GM06990 (cell line): ENCODE measurements around the gene DDAH1.

Experiments used
- DNase-seq: peaks from one replicate; pipeline ENCODE4 v3.0.0-alpha.2; 2011; ENCODE audit not compliant: insufficient read length; ENCODE audit errors: extremely low read depth
- H3K27me3 ChIP-seq: replicated peaks from 2 replicates; pipeline ENCODE4 v1.6.0; 2011; ENCODE audit warnings: low read length; ENCODE audit not compliant: control insufficient read depth, insufficient read depth
- H3K36me3 ChIP-seq: 2 replicates; pipeline ENCODE4 v1.5.1; 2011; ENCODE audit warnings: low read length; ENCODE audit not compliant: control insufficient read depth, insufficient read depth
- H3K4me3 ChIP-seq: replicated peaks from 2 replicates; pipeline ENCODE4 v1.5.1; 2011; ENCODE audit warnings: low read depth, mild to moderate bottlenecking, control low read depth, low read length
- TF ChIP-seq, protein P1 (sequence below): IDR thresholded peaks from 2 replicates; pipeline ENCODE4 v1.5.1; 2011; ENCODE audit warnings: low read length, control low read depth, mild to moderate bottlenecking, inconsistent platforms; ENCODE audit not compliant: insufficient read depth, poor library complexity, severe bottlenecking

DDAH1 gene

DNA sequence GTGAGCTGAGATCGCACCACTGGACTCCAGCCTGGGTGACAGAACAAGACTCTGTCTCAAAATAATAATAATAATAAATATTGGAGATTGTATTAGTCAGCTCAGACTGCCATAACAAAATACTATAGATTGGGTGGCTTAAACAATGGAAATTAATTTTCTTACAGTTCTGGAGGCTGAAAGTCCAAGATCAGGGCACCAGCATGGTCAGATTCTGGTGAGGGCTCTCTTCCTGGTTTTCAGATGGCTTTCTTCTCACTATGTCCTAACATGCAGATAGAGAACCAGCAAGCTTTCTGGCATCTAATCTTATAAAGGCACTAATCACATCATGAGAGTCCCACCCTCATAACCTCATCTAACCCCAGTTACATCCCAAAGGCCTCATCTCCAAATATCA, 23.2 kb upstream of the DDAH1 start:
- no peak for DNase-seq
- TF ChIP-seq, protein P1, sequence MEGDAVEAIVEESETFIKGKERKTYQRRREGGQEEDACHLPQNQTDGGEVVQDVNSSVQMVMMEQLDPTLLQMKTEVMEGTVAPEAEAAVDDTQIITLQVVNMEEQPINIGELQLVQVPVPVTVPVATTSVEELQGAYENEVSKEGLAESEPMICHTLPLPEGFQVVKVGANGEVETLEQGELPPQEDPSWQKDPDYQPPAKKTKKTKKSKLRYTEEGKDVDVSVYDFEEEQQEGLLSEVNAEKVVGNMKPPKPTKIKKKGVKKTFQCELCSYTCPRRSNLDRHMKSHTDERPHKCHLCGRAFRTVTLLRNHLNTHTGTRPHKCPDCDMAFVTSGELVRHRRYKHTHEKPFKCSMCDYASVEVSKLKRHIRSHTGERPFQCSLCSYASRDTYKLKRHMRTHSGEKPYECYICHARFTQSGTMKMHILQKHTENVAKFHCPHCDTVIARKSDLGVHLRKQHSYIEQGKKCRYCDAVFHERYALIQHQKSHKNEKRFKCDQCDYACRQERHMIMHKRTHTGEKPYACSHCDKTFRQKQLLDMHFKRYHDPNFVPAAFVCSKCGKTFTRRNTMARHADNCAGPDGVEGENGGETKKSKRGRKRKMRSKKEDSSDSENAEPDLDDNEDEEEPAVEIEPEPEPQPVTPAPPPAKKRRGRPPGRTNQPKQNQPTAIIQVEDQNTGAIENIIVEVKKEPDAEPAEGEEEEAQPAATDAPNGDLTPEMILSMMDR = no peak
- no peaks in the 10 kb centered on the region for H3K36me3 ChIP-seq

DNA sequence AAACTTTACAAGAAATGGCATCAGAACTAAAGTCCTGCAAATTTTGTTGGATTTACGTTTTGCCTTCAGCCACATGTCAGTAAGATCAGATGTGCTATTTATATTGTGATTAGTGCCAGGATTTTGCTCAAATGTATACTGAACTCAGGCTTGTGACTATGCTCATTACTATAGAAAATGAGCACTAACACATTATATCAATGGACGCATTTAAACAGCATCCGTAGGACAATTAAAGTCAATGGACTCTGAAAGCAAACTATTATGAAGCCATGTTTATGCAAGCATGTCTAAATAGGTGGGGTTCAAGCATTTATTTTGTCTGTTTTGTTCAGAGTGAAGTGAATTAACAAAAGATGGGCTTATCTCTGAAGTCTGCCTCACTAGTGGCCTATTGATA, 20.6 kb upstream of the DDAH1 start:
- Histone ChIP-seq H3K4me3 (no peak overlapping the region), H3K27me3 (no peaks in the 10 kb centered on the region), H3K36me3 (no peaks in the 10 kb centered on the region)
- TF ChIP-seq, protein P1 = no peak
- no peak for DNase-seq

More for the DNA sequence above, 23.2 kb upstream of the DDAH1 start:
- no peaks in the 10 kb centered on the region for H3K27me3 ChIP-seq
- H3K4me3 ChIP-seq = no peak overlapping the region

DNA sequence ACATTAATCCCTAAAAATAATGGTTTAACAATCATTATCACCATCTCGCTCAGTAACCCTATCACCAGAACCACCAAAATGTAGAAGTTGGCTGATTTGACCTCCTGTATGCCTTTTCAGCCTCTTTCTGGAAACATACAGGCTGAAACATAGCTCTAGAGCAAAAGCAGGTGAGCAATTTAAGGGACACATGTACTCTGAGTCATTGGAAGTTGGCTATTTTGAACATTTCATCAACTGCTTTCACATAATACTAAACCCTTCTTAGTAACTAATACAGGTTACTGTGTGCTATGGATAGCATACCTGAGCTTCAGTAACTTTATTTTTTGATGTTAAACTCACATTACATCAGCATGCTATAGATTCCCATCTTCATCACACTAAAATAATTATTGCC, 19.8 kb upstream of the DDAH1 start:
- no peaks in the 10 kb centered on the region for H3K36me3 ChIP-seq
- no peaks in the 10 kb centered on the region for H3K27me3 ChIP-seq
- H3K4me3 ChIP-seq = no peak overlapping the region
- no peak for DNase-seq
- TF ChIP-seq, protein P1 = no peak

DNA sequence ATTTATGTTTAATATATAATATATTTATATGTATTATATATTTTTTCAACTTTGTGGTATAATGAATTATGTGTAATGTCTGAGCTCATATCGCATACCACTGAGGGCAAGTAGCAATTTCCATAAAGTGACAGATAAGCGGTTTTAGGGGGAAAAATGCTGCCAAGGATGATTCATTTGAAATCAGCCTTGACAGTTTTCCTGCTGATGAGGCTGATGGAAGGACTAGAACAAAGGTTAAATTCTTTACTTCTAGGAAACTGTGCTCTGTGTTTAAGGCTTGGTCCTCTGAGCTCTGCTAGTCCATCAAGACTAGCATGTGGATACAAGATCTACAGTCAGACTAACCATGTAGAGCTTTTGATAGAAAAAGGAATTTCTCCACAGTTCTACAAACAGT, 19.3 kb upstream of the DDAH1 start:
- TF ChIP-seq, protein P1 = no peak
- Histone ChIP-seq H3K36me3 (no peaks in the 10 kb centered on the region), H3K4me3 (no peak overlapping the region), H3K27me3 (no peaks in the 10 kb centered on the region)
- no peak for DNase-seq

DNA sequence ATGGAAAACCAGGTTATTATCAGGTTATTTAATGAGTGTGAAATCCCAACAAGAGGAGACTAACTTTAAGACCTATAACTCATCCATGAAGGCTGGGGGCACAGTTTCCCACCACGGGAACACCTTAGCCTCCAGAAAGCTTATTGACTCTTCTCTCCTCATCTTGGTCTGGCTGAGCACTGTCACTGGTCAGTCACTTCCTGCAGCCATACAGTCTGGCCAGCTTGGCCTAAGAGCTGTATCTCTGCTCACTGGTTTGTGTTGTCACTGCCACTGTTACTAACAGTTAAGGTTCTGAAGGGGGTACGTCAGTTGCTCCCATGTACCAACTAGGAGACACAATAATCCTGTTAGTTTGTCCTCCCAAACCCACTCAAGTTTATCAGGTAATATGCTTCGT, 16.7 kb upstream of the DDAH1 start:
- TF ChIP-seq, protein P1 = no peak
- H3K4me3 ChIP-seq = no peak overlapping the region

DNA sequence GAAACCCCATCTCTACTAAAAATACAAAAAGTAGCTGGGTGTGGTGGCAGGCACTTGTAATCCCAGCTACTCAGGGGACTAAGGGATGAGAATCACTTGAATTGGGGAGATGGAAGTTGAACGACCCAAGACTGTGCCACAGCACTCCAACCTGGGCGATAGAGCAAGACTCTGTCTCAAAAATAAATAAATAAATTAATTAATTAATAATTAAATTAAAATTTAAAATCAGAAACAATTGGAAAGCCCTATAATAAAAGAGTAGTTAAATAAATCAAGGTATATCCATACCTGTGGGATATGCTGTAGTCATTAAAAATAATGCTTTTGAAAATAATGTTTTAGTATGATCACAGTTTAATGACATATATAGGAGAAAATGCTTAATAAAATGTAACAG, 15.6 kb upstream of the DDAH1 start:
- H3K4me3 ChIP-seq = no peak overlapping the region
- no peaks in the 10 kb centered on the region for H3K36me3 ChIP-seq
- DNase-seq = no peak
- 0 out of 2 replicates have a peak, but pooled peaks cover 1% of the 10 kb centered on the region for H3K27me3 ChIP-seq
- TF ChIP-seq, protein P1 = no peak

More for the DNA sequence above, 16.7 kb upstream of the DDAH1 start:
- no peak for DNase-seq
- H3K36me3 ChIP-seq = no peaks in the 10 kb centered on the region
- 0 out of 2 replicates have a peak, but pooled peaks cover 1% of the 10 kb centered on the region for H3K27me3 ChIP-seq
